Breast epithelium (tissue), 3 donors: ENCODE results near the gene DDX41.

Experiments
- CTCF ChIP-seq, 3 donors: fragments of 450-650 bp; IDR thresholded peaks; one replicate each; pipeline ENCODE4 v1.5.1; 2016 to 2017; ENCODE audit warnings: antibody characterized with exemption in 3 of 3, mild to moderate bottlenecking in 3 of 3, moderate library complexity in 3 of 3
- POLR2A ChIP-seq: fragments of 450-650 bp; IDR thresholded peaks from one replicate; pipeline ENCODE4 v1.6.1; 2016; ENCODE audit warnings: antibody characterized with exemption, mild to moderate bottlenecking, moderate library complexity
- POLR2AphosphoS5 ChIP-seq, 3 donors: sonication (generic); formaldehyde crosslinking; IDR thresholded peaks; one replicate each; pipeline ENCODE4 v1.6.1; 2017; ENCODE audit warnings: antibody characterized with exemption in 3 of 3

- TF ChIP-seq CTCF (IDR thresholded peaks at IDR 0.05) (no peak), POLR2A (no peak), POLR2AphosphoS5 (IDR thresholded peaks at IDR 0.05) (no peak)
These were observed 6.2 kb downstream of the DDX41 start for GRCh38 chr5:177510567-177511053.
